Fibroblast of lung (primary cell): Measurements from ENCODE around the gene ACTL10.

Experiments
- EZH2 ChIP-seq: IDR thresholded peaks from 2 replicates; pipeline ENCODE4 v1.5.1; 2012; ENCODE audit warnings: low read length, control low read depth, mild to moderate bottlenecking; ENCODE audit errors: missing control alignments
- TF ChIP-seq, protein P1 (sequence below), 2 donors: IDR thresholded peaks in 1 of 2; conservative IDR thresholded peaks in 1 of 2; 1 replicate in 1 of 2; 2 replicates in 1 of 2; pipeline ENCODE4 v1.5.1; 2011 to 2012; ENCODE audit warnings: low read length in 2 of 2, control low read depth in 1 of 2, inconsistent platforms in 1 of 2, low read depth in 1 of 2, mild to moderate bottlenecking in 1 of 2

DNA sequence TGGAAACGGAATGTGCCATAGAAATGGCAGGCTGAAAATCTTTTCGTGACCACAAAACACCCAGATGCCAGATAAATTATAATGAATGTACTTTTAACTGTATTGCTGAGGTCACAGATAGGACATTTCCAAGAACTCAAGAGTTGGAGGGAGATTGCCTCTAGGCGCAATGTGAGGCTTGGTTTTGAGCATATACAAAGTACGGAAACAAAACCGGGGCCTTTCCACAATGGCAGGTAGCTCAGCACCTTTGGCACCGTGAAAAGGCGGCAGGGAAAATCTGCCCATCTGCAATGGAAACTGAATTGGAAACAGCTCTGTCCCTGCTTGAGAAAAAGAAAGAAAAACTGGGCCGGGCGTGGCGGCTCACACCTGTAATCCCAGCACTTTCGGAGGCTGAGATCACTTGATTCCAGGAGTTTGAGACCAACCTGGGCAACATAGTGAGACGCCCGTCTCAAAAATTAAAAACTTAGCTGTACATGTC is 15.1 kb upstream of the ACTL10 start:
- TF ChIP-seq, protein P1, sequence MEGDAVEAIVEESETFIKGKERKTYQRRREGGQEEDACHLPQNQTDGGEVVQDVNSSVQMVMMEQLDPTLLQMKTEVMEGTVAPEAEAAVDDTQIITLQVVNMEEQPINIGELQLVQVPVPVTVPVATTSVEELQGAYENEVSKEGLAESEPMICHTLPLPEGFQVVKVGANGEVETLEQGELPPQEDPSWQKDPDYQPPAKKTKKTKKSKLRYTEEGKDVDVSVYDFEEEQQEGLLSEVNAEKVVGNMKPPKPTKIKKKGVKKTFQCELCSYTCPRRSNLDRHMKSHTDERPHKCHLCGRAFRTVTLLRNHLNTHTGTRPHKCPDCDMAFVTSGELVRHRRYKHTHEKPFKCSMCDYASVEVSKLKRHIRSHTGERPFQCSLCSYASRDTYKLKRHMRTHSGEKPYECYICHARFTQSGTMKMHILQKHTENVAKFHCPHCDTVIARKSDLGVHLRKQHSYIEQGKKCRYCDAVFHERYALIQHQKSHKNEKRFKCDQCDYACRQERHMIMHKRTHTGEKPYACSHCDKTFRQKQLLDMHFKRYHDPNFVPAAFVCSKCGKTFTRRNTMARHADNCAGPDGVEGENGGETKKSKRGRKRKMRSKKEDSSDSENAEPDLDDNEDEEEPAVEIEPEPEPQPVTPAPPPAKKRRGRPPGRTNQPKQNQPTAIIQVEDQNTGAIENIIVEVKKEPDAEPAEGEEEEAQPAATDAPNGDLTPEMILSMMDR (conservative IDR thresholded peaks at IDR 0.05 in 1 of 2, IDR thresholded peaks at IDR 0.05 in 1 of 2; ENCODE audit: low read depth in 1 of 2, low read length in 2 of 2): no peak
- TF ChIP-seq EZH2: no peak
